Endothelial cell of umbilical vein (primary cell): Measurements from ENCODE around the gene SUFU. TPM values are rescaled to one million over a fixed set of nuclear protein-coding genes. Genes with fewer than 3 reads are reported as not detected.

Experiments
- BruUV-seq: library from RNA; stranded (reverse); fragments of 400-500 nt; replicated peaks from 2 replicates; lab custom pipeline; 2021; lab: Mats Ljungman, UMichigan
- CTCF ChIA-PET: fragments of 300-600, 350-600 bp; sonication (Branson Sonifier 250); formaldehyde crosslinking; loops from one replicate; lab custom pipeline; 2021; ENCODE audit warnings: antibody characterized with exemption, inconsistent platforms; lab: Charles Lee
- POLR2A ChIA-PET: fragments of 300-600, 350-600 bp; sonication (Branson Sonifier 250); formaldehyde crosslinking; loops from one replicate; lab custom pipeline; 2021; ENCODE audit warnings: antibody characterized with exemption, inconsistent platforms; lab: Charles Lee
- DNase-seq: peaks from one replicate; pipeline ENCODE4 v3.0.0-alpha.2; 2011; ENCODE audit warnings: low read depth, low spot score
- FAIRE-seq: peaks from 2 replicates; lab custom pipeline; 2011; peaks lifted over from hg19 to GRCh38; lab: Jason Lieb, UNC
- H2AFZ ChIP-seq: 2 replicates; pipeline ENCODE4 v1.6.0; 2012; ENCODE audit warnings: low read depth, low read length, control low read depth, inconsistent platforms
- H3K27ac ChIP-seq: 2 replicates; pipeline ENCODE4 v1.5.1; 2011; ENCODE audit warnings: low read depth, mild to moderate bottlenecking, control low read depth, low read length, moderate library complexity; ENCODE audit not compliant: insufficient read depth
- H3K27me3 ChIP-seq, 2 experiments: 2 replicates each; pipeline versions ENCODE4 v1.6.0 to v1.6.1; 2011; ENCODE audit warnings: low read length in 2 of 2, mixed read lengths in 1 of 2; ENCODE audit not compliant: control insufficient read depth in 2 of 2, insufficient read depth in 2 of 2
- H3K36me3 ChIP-seq, 2 experiments: 2 replicates in 1 of 2; 3 replicates in 1 of 2; pipeline ENCODE4 v1.5.1; 2011; ENCODE audit warnings: low read length in 2 of 2, mild to moderate bottlenecking in 1 of 2, moderate library complexity in 1 of 2; ENCODE audit not compliant: control insufficient read depth in 2 of 2, insufficient read depth in 2 of 2; ENCODE audit errors: extremely low read depth in 1 of 2
- H3K4me1 ChIP-seq: 3 replicates; pipeline ENCODE4 v1.5.1; 2011; ENCODE audit warnings: mild to moderate bottlenecking, low read length; ENCODE audit not compliant: control insufficient read depth, insufficient read depth; ENCODE audit errors: extremely low read depth
- H3K4me2 ChIP-seq: 2 replicates; pipeline ENCODE4 v1.6.1; 2011; ENCODE audit warnings: low read length, control low read depth, mixed read lengths; ENCODE audit not compliant: insufficient read depth
- H3K4me3 ChIP-seq, 3 experiments: fragments of 200-600 bp in 1 of 3; sonication (generic), shearing (Covaris generic) in 1 of 3; replicated peaks in 1 of 3; 2 replicates each; pipeline ENCODE4 v1.5.1; 2011 to 2016; ENCODE audit warnings: control low read depth in 3 of 3, low read length in 3 of 3, mild to moderate bottlenecking in 2 of 3, inconsistent platforms in 1 of 3, low read depth in 1 of 3, moderate library complexity in 1 of 3; ENCODE audit not compliant: insufficient read depth in 1 of 3
- H3K79me2 ChIP-seq: 2 replicates; pipeline ENCODE4 v1.6.0; 2012; ENCODE audit warnings: low read length, inconsistent platforms; ENCODE audit not compliant: control insufficient read depth, insufficient read depth
- H3K9ac ChIP-seq: replicated peaks from 2 replicates; pipeline ENCODE3; 2011; ENCODE audit warnings: low read length, control low read depth; ENCODE audit not compliant: insufficient read depth; ENCODE audit errors: extremely low read depth
- H3K9me1 ChIP-seq: replicated peaks from 3 replicates; pipeline ENCODE4 v1.6.0; 2011; ENCODE audit warnings: mild to moderate bottlenecking, low read length; ENCODE audit not compliant: control insufficient read depth, insufficient read depth; ENCODE audit errors: extremely low read depth
- H3K9me3 ChIP-seq: replicated peaks from 2 replicates; pipeline ENCODE4 v1.5.1; 2012; ENCODE audit warnings: low read length, inconsistent platforms; ENCODE audit not compliant: control insufficient read depth, insufficient read depth
- H4K20me1 ChIP-seq: replicated peaks from 2 replicates; pipeline ENCODE3; 2011; ENCODE audit warnings: mild to moderate bottlenecking, low read length; ENCODE audit not compliant: control insufficient read depth, insufficient read depth; ENCODE audit errors: extremely low read depth
- CTCF ChIP-seq, 2 donors: IDR thresholded peaks; 1 replicate in 1 of 2; 2 replicates in 1 of 2; pipeline ENCODE4 v1.5.1; 2011; ENCODE audit warnings: low read length in 2 of 2, mild to moderate bottlenecking in 2 of 2, moderate library complexity in 2 of 2, control low read depth in 1 of 2, inconsistent platforms in 1 of 2, low read depth in 1 of 2; ENCODE audit not compliant: insufficient read depth in 1 of 2; ENCODE audit errors: extremely low read depth in 1 of 2
- EZH2 ChIP-seq: IDR thresholded peaks from 2 replicates; pipeline ENCODE4 v1.6.1; 2012; ENCODE audit warnings: borderline replicate concordance, low read depth, mild to moderate bottlenecking, moderate library complexity, low read length, inconsistent platforms; ENCODE audit not compliant: severe bottlenecking
- FOS ChIP-seq: IDR thresholded peaks from 2 replicates; pipeline ENCODE4 v1.6.1; 2011; ENCODE audit warnings: mild to moderate bottlenecking, low read length, moderate library complexity, borderline replicate concordance; ENCODE audit not compliant: insufficient read depth
- GATA2 ChIP-seq: IDR thresholded peaks from 2 replicates; pipeline ENCODE4 v1.7.0; 2011; ENCODE audit warnings: low read depth, mild to moderate bottlenecking, moderate library complexity, mixed read lengths, low read length; ENCODE audit not compliant: insufficient read length, insufficient read depth
- JUN ChIP-seq: IDR thresholded peaks from 2 replicates; pipeline ENCODE4 v1.6.1; 2011; ENCODE audit warnings: borderline replicate concordance, low read depth; ENCODE audit not compliant: insufficient read length, insufficient read depth
- MYC ChIP-seq: IDR thresholded peaks from one replicate; pipeline ENCODE4 v1.6.1; 2011; ENCODE audit warnings: mild to moderate bottlenecking, low read depth, low read length
- POLR2A ChIP-seq: IDR thresholded peaks from 2 replicates; pipeline ENCODE4 v1.6.1; 2012; ENCODE audit warnings: low read depth, mild to moderate bottlenecking, control low read depth, low read length
- POLR2AphosphoS5 ChIP-seq: IDR thresholded peaks from 2 replicates; pipeline ENCODE4 v1.6.1; 2012; ENCODE audit warnings: low read depth, mild to moderate bottlenecking, control low read depth, low read length, moderate library complexity; ENCODE audit not compliant: insufficient read depth
- dilution Hi-C: fragments of 300-500 bp; cut with MboI; formaldehyde crosslinking; loops from one replicate; pipeline ENCODE4 v1.15.0; 2019; ENCODE audit warnings: low sequenced_read_pairs; ENCODE audit not compliant: extremely low pct_ligation_motif_present
- intact Hi-C: fragments of 100-400 bp; cut with micrococcal nuclease; formaldehyde crosslinking; loops from one replicate; pipeline ENCODE4 v1.10.0; 2022
- polyA plus RNA-seq, 4 experiments: library from polyadenylated mRNA; depleted of rRNA in 3 of 4; stranded (reverse) in 3 of 4; unstranded in 1 of 4; fragments of >200 nt; gene quantifications; 2 replicates each; pipeline versions ENCODE4 v1.2.1 to v1.2.3, GENCODE V29; 2011 to 2012; ENCODE audit warnings: missing spikeins in 1 of 4
- total RNA-seq: library from RNA; stranded (reverse); gene quantifications from 2 replicates; pipeline ENCODE4 v1.2.3, GENCODE V29; 2021
- TF ChIP-seq, protein P1 (sequence below): IDR thresholded peaks from 2 replicates; pipeline ENCODE4 v1.6.1; 2011; ENCODE audit not compliant: insufficient read depth, insufficient read length

SUFU gene
- total and polyA plus RNA-seq, 2 donors (not counting 3 experiments of a cell fraction or from before 2014, with no cell fraction given): 10.1 to 16.3 TPM

- intact Hi-C loops: loop anchor here (5.0 kb wide), 1 partner anchor 228 kb away; the partner anchor contains the start of gene FBXL15
- no peak overlapping the region for H3K9ac ChIP-seq
- CTCF ChIA-PET: interaction anchor here (0.6 to 2.7 kb wide), 8 partner anchors 15 to 252 kb away, joined by 3 to 9 read pairs (median 3); no protein-coding TSS in a partner anchor
These were observed 146.3 kb downstream of the SUFU start for GRCh38 chr10:102649797-102650654.

More at GRCh38 chr10:102649797-102650654, 146.3 kb downstream of the SUFU start:
- Histone ChIP-seq H3K36me3 (peaks cover 1 to 25% of the 10 kb centered on the region in 2 experiments), H3K27ac (no peak overlapping the region), H3K79me2 (peaks cover 96% of the 10 kb centered on the region), H3K9me1 (no peaks in the 10 kb centered on the region), H3K27me3 (no peaks in the 10 kb centered on the region), H3K4me3 (no peak overlapping the region), H3K4me1 (peaks cover 45% of the 10 kb centered on the region), H2AFZ (no peak overlapping the region), H3K4me2 (no peak overlapping the region), H4K20me1 (no peaks in the 10 kb centered on the region), H3K9me3 (no peaks in the 10 kb centered on the region)
- POLR2A ChIA-PET: interaction anchor here (0.9 kb wide), 1 partner anchor 66 kb away, joined by 4 read pairs; no protein-coding TSS in a partner anchor
- no peak for DNase-seq
- FAIRE-seq: no peak
- TF ChIP-seq MYC: no peak
- TF ChIP-seq EZH2: no peak
- no peak for TF ChIP-seq POLR2A
- no peak for TF ChIP-seq FOS
- no peak for TF ChIP-seq POLR2AphosphoS5
- TF ChIP-seq CTCF (IDR thresholded peaks at IDR 0.05; ENCODE audit: extremely low read depth in 1 of 2, insufficient read depth in 1 of 2, low read depth in 1 of 2, low read length in 2 of 2): no peak
- TF ChIP-seq, protein P1, sequence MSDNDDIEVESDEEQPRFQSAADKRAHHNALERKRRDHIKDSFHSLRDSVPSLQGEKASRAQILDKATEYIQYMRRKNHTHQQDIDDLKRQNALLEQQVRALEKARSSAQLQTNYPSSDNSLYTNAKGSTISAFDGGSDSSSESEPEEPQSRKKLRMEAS: no peak
- no peak for TF ChIP-seq GATA2
- TF ChIP-seq JUN: no peak
- no TSS peak for BruUV-seq
- dilution Hi-C loops: no loop called here
